ENCODE results near the gene SOX13.

DNA sequence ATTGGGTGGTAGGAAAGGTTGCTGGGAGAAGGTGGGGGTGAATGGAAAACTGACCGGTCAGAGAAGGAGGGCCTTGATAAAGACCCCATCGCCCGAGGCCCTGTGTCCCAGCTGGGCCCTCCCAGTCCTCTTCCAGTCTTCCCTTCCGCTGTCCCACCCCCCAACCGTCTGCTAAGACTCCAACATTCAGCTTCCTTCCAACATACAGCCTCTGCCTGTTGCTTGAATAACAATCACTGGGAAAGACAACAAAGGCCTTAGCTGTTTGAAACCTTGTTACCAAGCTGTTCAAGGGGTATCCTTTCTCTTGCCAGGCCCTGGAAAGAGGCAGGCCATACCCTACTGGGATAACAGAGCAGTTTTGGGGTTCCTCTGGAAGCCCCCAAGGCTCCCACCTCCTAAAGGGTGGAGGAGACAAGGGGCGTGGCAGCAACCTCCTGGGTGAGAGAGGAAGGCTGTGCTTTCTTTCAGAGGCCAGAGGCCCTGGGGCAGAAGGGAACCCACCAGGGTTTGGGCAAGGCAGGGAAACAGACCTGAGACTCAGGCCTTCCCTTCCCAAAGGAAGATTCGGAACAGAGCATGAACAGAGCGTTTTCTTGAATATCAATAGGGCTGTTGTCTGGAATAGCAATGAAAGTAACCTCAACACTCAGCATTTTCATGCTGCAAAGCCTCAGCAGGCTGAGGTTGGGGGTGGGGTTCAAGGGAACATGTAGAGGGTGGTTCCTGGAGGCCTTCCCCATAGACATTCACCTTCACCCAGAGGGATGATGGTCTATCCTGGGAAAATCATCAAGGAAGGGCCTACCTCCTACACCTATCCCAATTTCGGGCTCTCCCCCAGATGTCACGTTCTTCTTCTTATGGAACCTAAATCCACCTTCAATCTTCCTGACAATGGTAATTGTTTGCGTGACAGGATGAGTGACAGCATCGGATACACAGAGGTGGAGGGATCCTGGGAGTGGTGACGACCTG, 74.8 kb downstream of the SOX13 start:
- TF ChIP-seq, protein P1, sequence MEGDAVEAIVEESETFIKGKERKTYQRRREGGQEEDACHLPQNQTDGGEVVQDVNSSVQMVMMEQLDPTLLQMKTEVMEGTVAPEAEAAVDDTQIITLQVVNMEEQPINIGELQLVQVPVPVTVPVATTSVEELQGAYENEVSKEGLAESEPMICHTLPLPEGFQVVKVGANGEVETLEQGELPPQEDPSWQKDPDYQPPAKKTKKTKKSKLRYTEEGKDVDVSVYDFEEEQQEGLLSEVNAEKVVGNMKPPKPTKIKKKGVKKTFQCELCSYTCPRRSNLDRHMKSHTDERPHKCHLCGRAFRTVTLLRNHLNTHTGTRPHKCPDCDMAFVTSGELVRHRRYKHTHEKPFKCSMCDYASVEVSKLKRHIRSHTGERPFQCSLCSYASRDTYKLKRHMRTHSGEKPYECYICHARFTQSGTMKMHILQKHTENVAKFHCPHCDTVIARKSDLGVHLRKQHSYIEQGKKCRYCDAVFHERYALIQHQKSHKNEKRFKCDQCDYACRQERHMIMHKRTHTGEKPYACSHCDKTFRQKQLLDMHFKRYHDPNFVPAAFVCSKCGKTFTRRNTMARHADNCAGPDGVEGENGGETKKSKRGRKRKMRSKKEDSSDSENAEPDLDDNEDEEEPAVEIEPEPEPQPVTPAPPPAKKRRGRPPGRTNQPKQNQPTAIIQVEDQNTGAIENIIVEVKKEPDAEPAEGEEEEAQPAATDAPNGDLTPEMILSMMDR (IDR thresholded peaks at IDR 0.05) = no peak
- TF ChIP-seq POLR2A (IDR thresholded peaks at IDR 0.05) (no peak), EP300 (IDR thresholded peaks at IDR 0.05) (no peak)

Measured in tibial nerve (tissue), 4 donors.